ENCODE results near the gene ODAD3. TPM values are rescaled to one million over a fixed set of nuclear protein-coding genes. Genes with fewer than 3 reads are reported as not detected.
A peak's percentile ranks its signal among the peaks of the same experiment; 100 is the strongest.

The ODAD3 gene
- total and polyA plus RNA-seq, 2 of the 13 experiments (the other 11 are each of a cell fraction or from before 2014, with no cell fraction given) = 0.04 to 0.08 TPM

DNA sequence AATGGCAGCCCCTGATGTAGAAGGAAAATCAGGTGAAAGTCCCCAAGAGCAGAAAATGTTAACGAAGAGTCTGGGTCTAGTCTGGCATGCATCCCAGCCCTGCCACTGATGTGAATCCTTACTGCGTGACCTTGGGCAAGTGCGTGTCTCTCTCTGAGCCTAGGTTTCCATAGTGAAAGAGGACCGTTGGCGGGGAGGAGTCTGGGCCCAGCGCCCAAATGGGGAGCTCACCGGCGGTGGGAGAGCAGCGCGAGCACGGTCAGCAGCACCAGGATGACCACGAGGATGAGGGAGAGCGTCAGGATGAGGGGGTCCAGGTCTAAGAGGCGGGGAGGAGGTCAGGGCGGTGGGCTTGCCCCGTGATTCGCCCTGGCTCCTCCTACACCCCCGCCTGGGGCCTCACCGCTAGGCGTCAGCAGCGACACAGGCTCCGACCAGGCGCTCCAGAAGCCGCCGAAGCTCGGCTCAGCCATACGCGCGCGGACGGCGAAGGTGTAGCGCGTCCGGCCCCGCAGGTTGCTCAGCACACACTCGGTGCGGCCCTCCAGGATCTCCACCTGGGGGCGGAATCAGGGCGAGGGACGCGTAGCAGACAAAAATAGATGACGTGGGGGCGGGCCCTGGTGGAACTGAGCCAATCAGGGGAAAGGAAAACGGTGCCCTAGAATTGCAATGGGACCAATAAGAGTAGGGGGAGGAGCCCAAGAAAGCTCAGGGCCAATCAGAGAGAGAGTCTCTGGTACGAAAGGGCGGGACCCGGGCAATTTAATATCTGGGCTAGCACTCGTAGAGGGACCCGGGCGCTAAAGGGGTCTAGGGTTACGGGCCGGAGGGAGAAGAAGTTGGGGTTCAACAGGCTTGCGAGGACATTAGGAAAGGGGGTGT, 54.0 kb downstream of the ODAD3 start (continued):
- TF ChIP-seq, protein P1, sequence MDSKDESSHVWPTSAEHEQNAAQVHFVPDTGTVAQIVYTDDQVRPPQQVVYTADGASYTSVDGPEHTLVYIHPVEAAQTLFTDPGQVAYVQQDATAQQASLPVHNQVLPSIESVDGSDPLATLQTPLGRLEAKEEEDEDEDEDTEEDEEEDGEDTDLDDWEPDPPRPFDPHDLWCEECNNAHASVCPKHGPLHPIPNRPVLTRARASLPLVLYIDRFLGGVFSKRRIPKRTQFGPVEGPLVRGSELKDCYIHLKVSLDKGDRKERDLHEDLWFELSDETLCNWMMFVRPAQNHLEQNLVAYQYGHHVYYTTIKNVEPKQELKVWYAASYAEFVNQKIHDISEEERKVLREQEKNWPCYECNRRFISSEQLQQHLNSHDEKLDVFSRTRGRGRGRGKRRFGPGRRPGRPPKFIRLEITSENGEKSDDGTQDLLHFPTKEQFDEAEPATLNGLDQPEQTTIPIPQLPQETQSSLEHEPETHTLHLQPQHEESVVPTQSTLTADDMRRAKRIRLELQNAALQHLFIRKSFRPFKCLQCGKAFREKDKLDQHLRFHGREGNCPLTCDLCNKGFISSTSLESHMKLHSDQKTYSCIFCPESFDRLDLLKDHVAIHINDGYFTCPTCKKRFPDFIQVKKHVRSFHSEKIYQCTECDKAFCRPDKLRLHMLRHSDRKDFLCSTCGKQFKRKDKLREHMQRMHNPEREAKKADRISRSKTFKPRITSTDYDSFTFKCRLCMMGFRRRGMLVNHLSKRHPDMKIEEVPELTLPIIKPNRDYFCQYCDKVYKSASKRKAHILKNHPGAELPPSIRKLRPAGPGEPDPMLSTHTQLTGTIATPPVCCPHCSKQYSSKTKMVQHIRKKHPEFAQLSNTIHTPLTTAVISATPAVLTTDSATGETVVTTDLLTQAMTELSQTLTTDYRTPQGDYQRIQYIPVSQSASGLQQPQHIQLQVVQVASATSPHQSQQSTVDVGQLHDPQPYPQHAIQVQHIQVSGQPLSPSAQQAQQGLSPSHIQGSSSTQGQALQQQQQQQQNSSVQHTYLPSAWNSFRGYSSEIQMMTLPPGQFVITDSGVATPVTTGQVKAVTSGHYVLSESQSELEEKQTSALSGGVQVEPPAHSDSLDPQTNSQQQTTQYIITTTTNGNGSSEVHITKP (CRISPR knock-in tag; IDR thresholded peaks at IDR 0.05; ENCODE audit: low read depth) = no peak
- TF ChIP-seq, protein P2, sequence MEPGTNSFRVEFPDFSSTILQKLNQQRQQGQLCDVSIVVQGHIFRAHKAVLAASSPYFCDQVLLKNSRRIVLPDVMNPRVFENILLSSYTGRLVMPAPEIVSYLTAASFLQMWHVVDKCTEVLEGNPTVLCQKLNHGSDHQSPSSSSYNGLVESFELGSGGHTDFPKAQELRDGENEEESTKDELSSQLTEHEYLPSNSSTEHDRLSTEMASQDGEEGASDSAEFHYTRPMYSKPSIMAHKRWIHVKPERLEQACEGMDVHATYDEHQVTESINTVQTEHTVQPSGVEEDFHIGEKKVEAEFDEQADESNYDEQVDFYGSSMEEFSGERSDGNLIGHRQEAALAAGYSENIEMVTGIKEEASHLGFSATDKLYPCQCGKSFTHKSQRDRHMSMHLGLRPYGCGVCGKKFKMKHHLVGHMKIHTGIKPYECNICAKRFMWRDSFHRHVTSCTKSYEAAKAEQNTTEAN (CRISPR knock-in tag; conservative IDR thresholded peaks at IDR 0.05) = no peak
- TF ChIP-seq RXRB (CRISPR knock-in tag; IDR thresholded peaks at IDR 0.05; ENCODE audit: borderline replicate concordance) (peak; percentile 59), SIX4 (CRISPR knock-in tag; IDR thresholded peaks at IDR 0.05) (no peak), ESRRA (CRISPR knock-in tag; IDR thresholded peaks at IDR 0.05; ENCODE audit: low read depth) (peak; percentile 31; the same call in 1 of the 2 replicates), REXO4 (CRISPR knock-in tag; IDR thresholded peaks at IDR 0.05; ENCODE audit: borderline replicate concordance) (no peak), ZNF720 (CRISPR knock-in tag; IDR thresholded peaks at IDR 0.05) (no peak), ZNF567 (CRISPR knock-in tag; IDR thresholded peaks at IDR 0.05; ENCODE audit: borderline replicate concordance) (peak; percentile 66; the same call in 1 of the 2 replicates), GATAD2A (CRISPR knock-in tag; IDR thresholded peaks at IDR 0.05) (peak; percentile 75), ZFX (CRISPR knock-in tag; IDR thresholded peaks at IDR 0.05; ENCODE audit: low read depth) (peak; percentile 73), SP1 (IDR thresholded peaks at IDR 0.05) (no peak), SP1 (CRISPR knock-in tag; IDR thresholded peaks at IDR 0.05) (peak; percentile 82), ZNF782 (CRISPR knock-in tag; IDR thresholded peaks at IDR 0.05; ENCODE audit: borderline replicate concordance) (peak; percentile 79; the same call in 1 of the 2 replicates), EEA1 (CRISPR knock-in tag; IDR thresholded peaks at IDR 0.05; ENCODE audit: borderline replicate concordance) (peak; percentile 28; the same call in 1 of the 2 replicates), ZNF24 (IDR thresholded peaks at IDR 0.05) (no peak), PAF1 (CRISPR knock-in tag; IDR thresholded peaks at IDR 0.05) (no peak), TBX2 (CRISPR knock-in tag; IDR thresholded peaks at IDR 0.05; ENCODE audit: borderline replicate concordance) (peak; percentile 34; the same call in 1 of the 2 replicates), EED (CRISPR knock-in tag; IDR thresholded peaks at IDR 0.05) (no peak)
- TF ChIP-seq, protein P3, sequence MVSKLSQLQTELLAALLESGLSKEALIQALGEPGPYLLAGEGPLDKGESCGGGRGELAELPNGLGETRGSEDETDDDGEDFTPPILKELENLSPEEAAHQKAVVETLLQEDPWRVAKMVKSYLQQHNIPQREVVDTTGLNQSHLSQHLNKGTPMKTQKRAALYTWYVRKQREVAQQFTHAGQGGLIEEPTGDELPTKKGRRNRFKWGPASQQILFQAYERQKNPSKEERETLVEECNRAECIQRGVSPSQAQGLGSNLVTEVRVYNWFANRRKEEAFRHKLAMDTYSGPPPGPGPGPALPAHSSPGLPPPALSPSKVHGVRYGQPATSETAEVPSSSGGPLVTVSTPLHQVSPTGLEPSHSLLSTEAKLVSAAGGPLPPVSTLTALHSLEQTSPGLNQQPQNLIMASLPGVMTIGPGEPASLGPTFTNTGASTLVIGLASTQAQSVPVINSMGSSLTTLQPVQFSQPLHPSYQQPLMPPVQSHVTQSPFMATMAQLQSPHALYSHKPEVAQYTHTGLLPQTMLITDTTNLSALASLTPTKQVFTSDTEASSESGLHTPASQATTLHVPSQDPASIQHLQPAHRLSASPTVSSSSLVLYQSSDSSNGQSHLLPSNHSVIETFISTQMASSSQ (IDR thresholded peaks at IDR 0.05; ENCODE audit: low read depth) = no peak
- TF ChIP-seq, protein P3 (CRISPR knock-in tag; IDR thresholded peaks at IDR 0.05; ENCODE audit: borderline replicate concordance) = peak; percentile 50; the same call in 1 of the 2 replicates
